Liver (tissue), 3 donors: Measurements from ENCODE around the gene PCAT6.

Source experiments
- CTCF ChIP-seq: fragments of 150-350 bp; IDR thresholded peaks from 2 replicates; pipeline ENCODE4 v1.5.1; 2017; ENCODE audit warnings: improper control_type of control experiment, low read depth, low read length; ENCODE audit not compliant: missing input control
- FOXA1 ChIP-seq: IDR thresholded peaks from 2 replicates; pipeline ENCODE4 v1.6.1; 2016; ENCODE audit warnings: antibody characterized with exemption
- GABPA ChIP-seq, 2 donors: IDR thresholded peaks in 1 of 2; conservative IDR thresholded peaks in 1 of 2; 2 replicates each; pipeline ENCODE4 v1.6.1; 2016; ENCODE audit warnings: antibody characterized with exemption in 2 of 2, mild to moderate bottlenecking in 1 of 2, moderate library complexity in 1 of 2
- JUND ChIP-seq, 2 donors: IDR thresholded peaks; 2 replicates each; pipeline ENCODE4 v1.6.1; 2016; ENCODE audit warnings: antibody characterized with exemption in 2 of 2
- NR2F2 ChIP-seq: IDR thresholded peaks from 2 replicates; pipeline ENCODE4 v1.6.1; 2016; ENCODE audit warnings: antibody characterized with exemption
- RAD21 ChIP-seq, 2 donors: IDR thresholded peaks; 2 replicates each; pipeline ENCODE4 v1.6.1; 2016; ENCODE audit warnings: antibody characterized with exemption in 2 of 2, mild to moderate bottlenecking in 2 of 2
- RXRA ChIP-seq, 2 donors: IDR thresholded peaks; 2 replicates each; pipeline ENCODE4 v1.6.1; 2017 to 2018; ENCODE audit warnings: antibody characterized with exemption in 2 of 2, mild to moderate bottlenecking in 1 of 2
- donor health status: healthy.
- donor health status: healthy.

GRCh38 chr1:202857136-202857610, 46.4 kb downstream of the PCAT6 start:
- TF ChIP-seq CTCF (no peak), JUND (IDR thresholded peaks at IDR 0.05) (no peak), FOXA1 (no peak), RAD21 (IDR thresholded peaks at IDR 0.05) (no peak), RXRA (IDR thresholded peaks at IDR 0.05) (no peak), GABPA (IDR thresholded peaks at IDR 0.05 in 1 of 2, conservative IDR thresholded peaks at IDR 0.05 in 1 of 2) (no peak), NR2F2 (no peak)
